Type B pancreatic cell (in vitro differentiated cells): ENCODE results near the gene LIN37. TPM values are rescaled to one million over a fixed set of nuclear protein-coding genes. Genes with fewer than 3 reads are reported as not detected.
A peak's percentile ranks its signal among the peaks of the same experiment; 100 is the strongest.

Experiments
- DNase-seq: peaks from one replicate; pipeline ENCODE4 v3.0.0; 2021; ENCODE audit warnings: mixed read lengths; ENCODE audit not compliant: unreplicated experiment; ENCODE audit errors: extremely low spot score
- H3K27ac Mint-ChIP-seq: 2 replicates; pipeline ENCODE4 v1.8.0; 2021; ENCODE audit warnings: mild to moderate bottlenecking, mixed read lengths
- H3K27me3 Mint-ChIP-seq: 2 replicates; pipeline ENCODE4 v1.8.0; 2021; ENCODE audit warnings: mixed read lengths
- H3K36me3 Mint-ChIP-seq: 2 replicates; pipeline ENCODE4 v1.8.0; 2021; ENCODE audit warnings: mixed read lengths
- H3K4me1 Mint-ChIP-seq: one replicate; pipeline ENCODE4 v1.8.0; 2021; ENCODE audit warnings: mixed read lengths; ENCODE audit not compliant: unreplicated experiment
- H3K4me3 Mint-ChIP-seq: 2 replicates; pipeline ENCODE4 v1.8.0; 2021; ENCODE audit warnings: mild to moderate bottlenecking, mixed read lengths
- H3K9me3 Mint-ChIP-seq: 2 replicates; pipeline ENCODE4 v1.8.0; 2021; ENCODE audit warnings: mixed read lengths
- CTCF ChIP-seq: fragments of 200-600 bp; sonication (generic); conservative IDR thresholded peaks from 2 replicates; pipeline ENCODE4 v1.5.0; 2021; ENCODE audit warnings: antibody characterized with exemption, mild to moderate bottlenecking
- total RNA-seq: library from RNA; stranded (reverse); gene quantifications from 2 replicates; pipeline ENCODE4 v1.2.1, GENCODE V29; 2021; ENCODE audit warnings: low replicate concordance

LIN37 gene
- total RNA-seq, 1 donor from 2014 or later: 17.9 TPM

- Mint-ChIP-seq H3K4me1 (no peaks in the 10 kb centered on the region), H3K9me3 (no peaks in the 10 kb centered on the region), H3K4me3 (no peak overlapping the region), H3K27ac (no peak overlapping the region), H3K36me3 (no peaks in the 10 kb centered on the region), H3K27me3 (peaks cover 7% of the 10 kb centered on the region)
- TF ChIP-seq CTCF: no peak
- DNase-seq: no peak
Measured at GRCh38 chr19:35789978-35790944, 41.9 kb downstream of the LIN37 start.

- Mint-ChIP-seq H3K4me1 (no peaks in the 10 kb centered on the region), H3K9me3 (no peaks in the 10 kb centered on the region), H3K27me3 (peaks cover 13% of the 10 kb centered on the region), H3K27ac (no peak overlapping the region), H3K4me3 (no peak overlapping the region), H3K36me3 (no peaks in the 10 kb centered on the region)
- peak; percentile 17 for TF ChIP-seq CTCF
- no peak for DNase-seq
Measured at GRCh38 chr19:35790981-35791813, 42.8 kb downstream of the LIN37 start.

- H3K36me3 Mint-ChIP-seq: no peaks in the 10 kb centered on the region
- peaks cover 20% of the 10 kb centered on the region for H3K27me3 Mint-ChIP-seq
- DNase-seq: no peak
- H3K4me3 Mint-ChIP-seq: no peak overlapping the region
- H3K4me1 Mint-ChIP-seq: no peaks in the 10 kb centered on the region
- H3K9me3 Mint-ChIP-seq: no peaks in the 10 kb centered on the region
- no peak for TF ChIP-seq CTCF
- no peak overlapping the region for H3K27ac Mint-ChIP-seq
Measured at GRCh38 chr19:35791814-35792279, 43.5 kb downstream of the LIN37 start.

DNA sequence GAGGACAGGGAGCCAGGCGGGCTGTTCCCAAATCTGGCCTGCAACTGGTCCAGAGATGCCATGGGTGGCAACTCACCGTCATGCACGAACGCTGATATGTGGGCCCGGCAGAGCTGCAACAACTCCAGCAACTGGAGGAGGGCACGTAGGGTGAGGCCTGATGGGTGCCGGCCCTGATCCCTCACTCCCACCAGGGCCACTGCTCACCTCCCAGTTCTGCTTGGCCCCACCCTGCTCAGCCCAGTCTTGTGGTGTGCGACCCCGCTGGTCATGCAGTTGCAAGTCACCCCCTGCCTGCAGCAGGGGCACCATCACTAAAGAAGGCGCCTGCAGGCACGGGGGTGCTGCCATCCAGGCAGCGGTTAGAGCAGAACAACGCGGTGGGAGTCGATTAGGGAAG lies 43.9 kb downstream of the LIN37 start:
- Mint-ChIP-seq H3K36me3 (no peaks in the 10 kb centered on the region), H3K9me3 (no peaks in the 10 kb centered on the region), H3K4me1 (no peaks in the 10 kb centered on the region), H3K27me3 (peaks cover 24% of the 10 kb centered on the region), H3K27ac (no peak overlapping the region), H3K4me3 (no peak overlapping the region)
- TF ChIP-seq CTCF: no peak
- no peak for DNase-seq

DNA sequence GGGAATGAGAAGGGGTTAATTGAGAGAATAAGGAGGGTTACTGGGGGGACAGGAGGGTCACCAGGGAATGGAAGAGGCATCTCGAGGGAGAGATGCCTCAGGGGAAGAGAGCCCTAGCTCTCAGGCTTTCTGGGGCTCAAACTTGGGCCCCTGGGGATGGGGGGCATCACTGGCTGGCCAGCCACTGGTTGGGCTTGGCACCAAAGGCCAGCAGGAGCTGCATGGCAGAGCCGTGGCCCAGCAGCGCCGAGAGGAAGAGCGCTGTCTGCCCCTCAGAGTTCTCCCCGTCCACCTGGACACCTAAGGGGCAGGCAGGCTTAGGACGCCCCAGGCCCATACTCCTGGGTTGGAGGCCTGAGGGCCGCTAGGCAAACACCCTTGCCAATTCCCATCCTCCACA lies 44.5 kb downstream of the LIN37 start:
- Mint-ChIP-seq H3K27me3 (peaks cover 29% of the 10 kb centered on the region), H3K4me1 (no peaks in the 10 kb centered on the region), H3K9me3 (no peaks in the 10 kb centered on the region), H3K36me3 (no peaks in the 10 kb centered on the region), H3K4me3 (no peak overlapping the region), H3K27ac (no peak overlapping the region)
- no peak for DNase-seq
- no peak for TF ChIP-seq CTCF
